Measurements from ENCODE around the gene TICAM2. TPM values are rescaled to one million over a fixed set of nuclear protein-coding genes. Genes with fewer than 3 reads are reported as not detected.
"Not testable (repeated sequence)": the region's sequence is repeated elsewhere in the genome, so short reads cannot be mapped to it uniquely, and the experiment has no call there.

The TICAM2 gene
- 2.2 TPM for total RNA-seq

GRCh38 chr5:115601701-115602590 is at the start of gene TICAM2:
Gene TICAM2 (minus strand): TSS chr5:115602479. CDS start chr5:115581256, 21,223 bp downstream.
- peak; percentile 56 for DNase-seq

- DNase-seq: no peak
Measured at GRCh38 chr5:115649541-115649940, 47.3 kb upstream of the TICAM2 start.

GRCh38 chr5:115648056-115648455 is 45.8 kb upstream of the TICAM2 start:
- DNase-seq: no peak

- not testable (repeated sequence) for DNase-seq
Measured at GRCh38 chr5:115645386-115645785, 43.1 kb upstream of the TICAM2 start.

- DNase-seq: no peak
Measured at GRCh38 chr5:115644046-115644445, 41.8 kb upstream of the TICAM2 start.

GRCh38 chr5:115641948-115642347 is 39.7 kb upstream of the TICAM2 start:
- DNase-seq: no peak

GRCh38 chr5:115640274-115640673 is 38.0 kb upstream of the TICAM2 start:
- no peak for DNase-seq

- no peak for DNase-seq
Measured at GRCh38 chr5:115639377-115639776, 37.1 kb upstream of the TICAM2 start.

GRCh38 chr5:115637507-115637906 is 35.2 kb upstream of the TICAM2 start:
- DNase-seq: no peak

- no peak for DNase-seq
Measured at GRCh38 chr5:115636008-115636407, 33.7 kb upstream of the TICAM2 start.

- peak; percentile 82 for DNase-seq
Measured at GRCh38 chr5:115634343-115635132, 32.3 kb upstream of the TICAM2 start.

GRCh38 chr5:115629903-115630302 is 27.6 kb upstream of the TICAM2 start:
- DNase-seq: no peak

- no peak for DNase-seq
Measured at GRCh38 chr5:115627295-115627865, 25.1 kb upstream of the TICAM2 start.

GRCh38 chr5:115626445-115626823 is 24.2 kb upstream of the TICAM2 start:
- peak; percentile 74 for DNase-seq

- DNase-seq: peak; percentile 99
Measured at GRCh38 chr5:115625579-115626444, 23.5 kb upstream of the TICAM2 start, which contains the start of gene TMED7. Gene TMED7 (minus strand): TSS chr5:115626036. CDS start chr5:115625792, 244 bp downstream.

- no peak for DNase-seq
Measured at GRCh38 chr5:115624994-115625393, 22.7 kb upstream of the TICAM2 start.

- no peak for DNase-seq
Measured at GRCh38 chr5:115623658-115624057, 21.4 kb upstream of the TICAM2 start.

- DNase-seq: no peak
Measured at GRCh38 chr5:115621365-115621900, 19.2 kb upstream of the TICAM2 start.

- DNase-seq: no peak
Measured at GRCh38 chr5:115616892-115617291, 14.6 kb upstream of the TICAM2 start.

- DNase-seq: no peak
Measured at GRCh38 chr5:115616472-115616871, 14.2 kb upstream of the TICAM2 start.

- no peak for DNase-seq
Measured at GRCh38 chr5:115611873-115612272, 9.6 kb upstream of the TICAM2 start.

- no peak for DNase-seq
Measured at GRCh38 chr5:115607935-115608334, 5.7 kb upstream of the TICAM2 start.

Measured in skin of body (tissue), 2 donors.